ENCODE results near the gene PVRIG.
"Not testable (repeated sequence)": the region's sequence is repeated elsewhere in the genome, so short reads cannot be mapped to it uniquely, and the experiment has no call there.

PVRIG gene

DNA sequence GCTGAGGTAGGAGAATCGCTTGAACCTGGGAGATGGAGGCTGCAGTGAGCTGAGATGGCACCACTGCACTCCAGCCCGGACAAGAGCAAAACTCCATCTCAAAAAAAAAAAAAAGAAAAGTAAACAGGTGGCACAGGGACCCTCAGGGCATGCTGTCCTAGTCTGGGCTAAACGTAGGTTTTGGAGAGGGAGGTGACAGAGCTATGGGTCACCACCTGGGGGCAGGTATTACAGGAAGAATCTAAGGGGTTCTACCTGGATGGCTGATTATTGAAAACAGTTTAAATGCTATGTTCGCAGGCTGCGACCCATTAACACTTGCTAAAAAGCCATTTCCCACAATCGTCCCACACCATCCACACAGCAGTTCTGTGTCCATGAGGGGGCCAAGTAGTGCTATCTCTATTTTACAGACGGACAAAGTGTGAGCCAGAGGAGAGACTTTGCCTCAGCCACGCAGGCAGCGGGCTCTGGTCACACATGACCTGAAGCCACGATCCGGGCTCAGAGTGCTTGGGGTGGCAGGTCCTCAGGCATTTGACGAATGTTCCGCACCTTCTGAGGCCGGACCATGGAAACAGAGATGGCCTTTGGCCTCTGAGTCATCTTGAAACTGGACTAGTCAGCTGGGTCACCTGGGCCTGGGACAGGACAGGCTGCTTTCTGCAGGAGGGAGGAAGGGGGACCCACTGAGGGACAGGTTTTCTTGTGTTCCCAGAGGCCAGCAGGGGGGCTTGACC is 49.7 kb downstream of the PVRIG start:
- H3K27ac ChIP-seq; DNase-seq (ENCODE audit: low read depth, low spot score): not testable (repeated sequence)

DNA sequence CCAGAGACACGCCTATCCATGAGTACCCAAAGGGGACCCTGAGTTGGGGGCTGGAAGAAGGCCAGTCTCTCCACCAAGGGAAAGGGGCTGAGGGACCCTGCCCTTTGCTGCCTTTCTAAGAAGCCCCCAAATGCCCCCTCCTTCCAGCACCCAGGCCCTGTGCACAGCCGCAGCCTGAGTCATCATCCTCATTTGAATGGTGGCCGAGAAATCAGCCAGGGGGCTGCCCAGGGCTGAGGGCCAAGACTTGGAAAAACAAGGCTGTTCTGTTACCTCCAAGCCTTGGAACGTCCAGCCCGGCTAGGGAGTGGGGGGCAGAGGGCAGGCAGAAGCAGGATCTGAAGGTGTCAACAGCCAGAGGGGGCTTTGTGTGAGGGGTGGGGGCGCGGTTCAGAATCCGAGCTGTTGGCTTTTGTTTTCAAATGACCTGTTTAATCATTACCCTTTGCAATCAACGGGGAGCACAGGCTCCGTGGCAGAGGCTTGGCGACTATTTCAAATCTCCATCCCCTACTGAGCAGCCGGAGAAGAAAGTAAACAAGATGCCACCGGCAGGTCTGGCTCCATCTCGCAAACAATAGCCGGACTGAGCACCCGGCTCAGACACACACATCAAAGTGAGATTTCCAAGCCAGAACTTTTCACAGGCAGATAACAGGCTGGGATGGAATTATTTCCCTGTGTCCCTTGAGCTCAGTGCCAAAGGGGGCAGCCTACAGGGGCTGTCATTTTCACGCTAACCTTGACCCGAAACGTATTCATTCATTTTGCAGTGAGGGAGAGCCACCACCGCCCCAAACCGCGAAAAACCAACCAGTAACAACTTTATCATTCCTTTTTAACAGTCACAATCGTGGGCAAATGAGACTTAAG is 50.5 kb downstream of the PVRIG start:
- not testable (repeated sequence) for H3K27ac ChIP-seq

More for the DNA sequence above, 50.5 kb downstream of the PVRIG start:
- not testable (repeated sequence) for DNase-seq (ENCODE audit: low read depth, low spot score)
